Thoracic aorta (tissue), 2 donors: Measurements from ENCODE around the gene NOL11. TPM values are rescaled to one million over a fixed set of nuclear protein-coding genes. Genes with fewer than 3 reads are reported as not detected.
"Not testable (repeated sequence)": the region's sequence is repeated elsewhere in the genome, so short reads cannot be mapped to it uniquely, and the experiment has no call there.

ENCODE experiments used
- ATAC-seq: fragments of 150-250 bp; one replicate; pipeline ENCODE4 v1.8.0; 2017; ENCODE audit warnings: low read depth; ENCODE audit not compliant: insufficient number of reproducible peaks, low FRiP score
- DNase-seq: peaks from one replicate; pipeline ENCODE4 v3.0.0-alpha.2; 2020; ENCODE audit warnings: low spot score
- H3K27ac ChIP-seq, 2 donors: fragments of 200-600 bp; sonication (generic); 1 replicate in 1 of 2; 2 replicates in 1 of 2; pipeline ENCODE4 v1.5.1; 2016; ENCODE audit warnings: mild to moderate bottlenecking in 2 of 2, moderate library complexity in 2 of 2
- H3K27me3 ChIP-seq: fragments of 200-600 bp; sonication (generic); replicated peaks from 2 replicates; pipeline ENCODE4 v1.6.0; 2016; ENCODE audit warnings: mild to moderate bottlenecking; ENCODE audit not compliant: insufficient read depth
- H3K36me3 ChIP-seq: fragments of 200-600 bp; sonication (generic); one replicate; pipeline ENCODE4 v1.5.1; 2016
- H3K4me1 ChIP-seq, 2 donors: fragments of 200-600 bp; sonication (generic); 1 replicate in 1 of 2; 2 replicates in 1 of 2; pipeline versions ENCODE4 v1.5.1 to v1.6.0; 2016; ENCODE audit warnings: low read depth in 2 of 2, mild to moderate bottlenecking in 1 of 2; ENCODE audit not compliant: control insufficient read depth in 1 of 2
- H3K4me3 ChIP-seq: fragments of 200-600 bp; sonication (generic); 2 replicates; pipeline ENCODE4 v1.5.1; 2016; ENCODE audit warnings: mild to moderate bottlenecking
- H3K9me3 ChIP-seq: fragments of 200-600 bp; sonication (generic); 2 replicates; pipeline ENCODE4 v1.5.1; 2016
- CTCF ChIP-seq: fragments of 200-600 bp; sonication (generic); IDR thresholded peaks from one replicate; pipeline ENCODE4 v1.5.1; 2019; ENCODE audit warnings: antibody characterized with exemption
- total RNA-seq, 2 donors: library from RNA; depleted of rRNA; stranded (reverse); fragments of >200 nt; gene quantifications; one replicate each; pipeline versions ENCODE4 v1.1.0 to v1.2.3, GENCODE V29; 2016

Gene NOL11
- total RNA-seq, 2 donors from 2014 or later: 12.2 to 22.2 TPM

GRCh38 chr17:67746704-67747571 lies 29.2 kb downstream of the NOL11 start:
- Histone ChIP-seq H3K4me3 (no peak overlapping the region), H3K4me1 (no peaks in the 10 kb centered on the region), H3K36me3 (peaks cover 35% of the 10 kb centered on the region), H3K9me3 (no peaks in the 10 kb centered on the region), H3K27me3 (no peaks in the 10 kb centered on the region), H3K27ac (no peak overlapping the region)
- DNase-seq (no peak), ATAC-seq (no peak)
- no peak for TF ChIP-seq CTCF

- no peak for TF ChIP-seq CTCF
- no peak for ATAC-seq
- no peak for DNase-seq
- Histone ChIP-seq H3K36me3 (peaks cover 28% of the 10 kb centered on the region), H3K9me3 (no peaks in the 10 kb centered on the region), H3K4me3 (no peak overlapping the region), H3K27ac (no peak overlapping the region), H3K4me1 (no peaks in the 10 kb centered on the region), H3K27me3 (no peaks in the 10 kb centered on the region)
Measured at GRCh38 chr17:67747681-67748235, 30.0 kb downstream of the NOL11 start.

- H3K27me3 ChIP-seq: no peaks in the 10 kb centered on the region
- ATAC-seq (no peak), DNase-seq (no peak)
- no peaks in the 10 kb centered on the region for H3K9me3 ChIP-seq
- peaks cover 15% of the 10 kb centered on the region for H3K36me3 ChIP-seq
- H3K27ac ChIP-seq: no peak overlapping the region
- TF ChIP-seq CTCF: no peak
- H3K4me3 ChIP-seq: no peak overlapping the region
- H3K4me1 ChIP-seq: no peaks in the 10 kb centered on the region
Measured at GRCh38 chr17:67750067-67750466, 32.3 kb downstream of the NOL11 start.

- ATAC-seq (no peak), DNase-seq (no peak)
Measured at GRCh38 chr17:67751101-67752074, 33.7 kb downstream of the NOL11 start.

GRCh38 chr17:67752160-67752559 lies 34.4 kb downstream of the NOL11 start:
- H3K27me3 ChIP-seq, DNase-seq, ATAC-seq, H3K4me3 ChIP-seq, H3K4me1 ChIP-seq, H3K27ac ChIP-seq, H3K9me3 ChIP-seq: not testable (repeated sequence)
- H3K36me3 ChIP-seq: peaks cover 15% of the 10 kb centered on the region

More at GRCh38 chr17:67751101-67752074, 33.7 kb downstream of the NOL11 start:
- Histone ChIP-seq H3K27me3 (no peaks in the 10 kb centered on the region), H3K36me3 (peaks cover 15% of the 10 kb centered on the region), H3K4me1 (no peaks in the 10 kb centered on the region), H3K9me3 (no peaks in the 10 kb centered on the region), H3K27ac (no peak overlapping the region), H3K4me3 (no peak overlapping the region)
- TF ChIP-seq CTCF: no peak
